ENCODE results near the gene FUBP3.

DNA sequence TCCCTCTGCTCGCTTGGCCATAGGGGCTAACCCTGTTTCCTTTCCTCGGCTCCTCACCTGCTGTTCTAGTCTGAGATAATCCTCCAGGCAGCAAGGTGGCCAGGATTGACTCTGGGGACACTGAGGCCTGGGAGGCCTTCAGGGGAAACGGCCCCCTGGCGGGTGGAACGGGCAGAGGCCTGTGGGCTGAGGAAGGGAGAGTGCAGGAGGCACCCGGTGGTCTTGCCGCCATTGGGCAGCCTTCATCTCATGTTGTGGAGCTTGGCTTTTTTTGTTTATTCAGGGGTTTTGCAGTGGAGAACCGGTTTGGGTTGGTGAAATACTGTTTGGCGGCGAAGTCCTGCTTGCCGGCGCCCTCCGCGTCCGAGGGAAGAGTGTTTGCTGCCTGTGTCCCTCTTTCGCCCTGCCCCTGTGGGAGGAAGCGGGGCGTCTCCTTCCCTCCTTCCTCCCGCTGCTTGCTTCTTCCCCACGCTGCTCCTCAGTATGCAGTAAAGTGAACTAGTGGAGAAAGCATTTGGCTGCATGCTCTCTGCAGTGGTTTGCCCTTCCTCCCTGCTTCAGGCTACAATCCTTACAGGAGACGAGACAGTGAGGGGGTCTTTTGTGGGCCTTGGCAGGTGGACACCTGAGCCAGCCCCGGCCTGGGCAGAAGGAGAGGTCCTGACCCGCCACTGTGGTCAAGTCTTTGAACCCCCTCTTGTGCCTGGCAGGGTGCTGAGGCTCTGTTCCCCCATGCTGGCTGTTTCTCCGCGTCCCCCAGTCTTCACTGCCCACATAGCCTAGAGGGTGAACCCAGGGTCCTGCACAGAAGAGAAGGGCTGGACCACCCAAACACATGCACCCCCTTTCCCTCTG, 54.2 kb downstream of the FUBP3 start:
- TF ChIP-seq CTCF (optimal IDR thresholded peaks at IDR 0.05 in 1 of 3, IDR thresholded peaks at IDR 0.05 in 1 of 3, conservative IDR thresholded peaks at IDR 0.05 in 1 of 3; ENCODE audit: extremely low read depth in 1 of 3, insufficient read depth in 2 of 3, low read length in 3 of 3) (no peak), EZH2 (IDR thresholded peaks at IDR 0.05; ENCODE audit: low read length) (no peak)
